Colonic mucosa (tissue), 4 donors: ENCODE measurements around the gene NUDT6. TPM values are rescaled to one million over a fixed set of nuclear protein-coding genes. Genes with fewer than 3 reads are reported as not detected.

Source experiments
- DNase-seq: peaks from one replicate; pipeline ENCODE4 v3.0.0-alpha.2; 2020
- H3K27ac ChIP-seq: fragments of 200-600 bp; one replicate; pipeline ENCODE4 v1.8.0; 2021
- H3K27me3 ChIP-seq: fragments of 200-600 bp; one replicate; pipeline ENCODE4 v1.8.0; 2021
- H3K36me3 ChIP-seq: fragments of 200-600 bp; one replicate; pipeline ENCODE4 v1.8.0; 2021
- H3K4me1 ChIP-seq: fragments of 200-600 bp; one replicate; pipeline ENCODE4 v1.8.0; 2021; ENCODE audit warnings: mild to moderate bottlenecking
- H3K4me3 ChIP-seq: fragments of 200-600 bp; one replicate; pipeline ENCODE4 v1.8.0; 2021
- H3K9ac ChIP-seq, 2 donors: one replicate each; pipeline ENCODE4 v1.7.0; 2013; ENCODE audit warnings: control low read depth in 2 of 2, low read depth in 2 of 2, low read length in 2 of 2
- H3K9me3 ChIP-seq: fragments of 200-600 bp; one replicate; pipeline ENCODE4 v1.8.0; 2021
- intact Hi-C: fragments of 100-400 bp; cut with DNase I; formaldehyde crosslinking; loops from one replicate; pipeline ENCODE4 v1.14.1; 2022
- total RNA-seq, 2 donors: library from RNA; stranded (reverse); fragmentation: NEBNext Ultra II Directional in 1 of 2; extraction: Animal tissue kit (Norgen Biotek cat#: 25700) in 1 of 2; gene quantifications; one replicate each; pipeline ENCODE4 v1.2.1, GENCODE V29; 2021
- TF ChIP-seq, protein P1 (sequence below): fragments of 200-600 bp; IDR thresholded peaks from one replicate; pipeline ENCODE4 v1.8.0; 2022; ENCODE audit warnings: antibody characterized with exemption, mild to moderate bottlenecking
- donor health status: healthy.
- donor health status: DM: no; HTN: no; CAD: no.
- donor health status: DM: no; HTN: no; CAD: no.

The NUDT6 gene
- total RNA-seq, 2 donors from 2014 or later: 7.9 to 8.3 TPM

DNA sequence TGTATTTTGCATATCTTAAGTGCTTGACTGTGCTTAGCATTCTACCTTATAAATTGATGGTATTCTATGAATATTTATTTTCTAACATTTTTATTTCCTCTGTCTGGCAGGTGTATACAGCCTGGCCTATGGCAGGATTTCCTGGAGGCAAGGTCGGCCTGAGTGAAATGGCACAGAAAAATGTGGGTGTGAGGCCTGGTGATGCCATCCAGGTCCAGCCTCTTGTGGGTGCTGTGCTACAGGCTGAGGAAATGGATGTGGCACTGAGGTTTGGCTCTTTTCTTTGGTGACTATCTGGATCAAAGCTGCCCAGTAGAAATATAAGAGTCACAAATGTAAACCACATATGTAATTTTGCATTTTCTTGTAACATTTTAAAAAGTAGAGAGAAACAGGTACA, 6.5 kb upstream of the NUDT6 start:
- no peak overlapping the region for H3K9ac ChIP-seq
- H3K4me1 ChIP-seq: no peaks in the 10 kb centered on the region
- no peak for DNase-seq
- H3K36me3 ChIP-seq: no peaks in the 10 kb centered on the region
- H3K9me3 ChIP-seq: no peaks in the 10 kb centered on the region
- no peak overlapping the region for H3K27ac ChIP-seq
- TF ChIP-seq, protein P1, sequence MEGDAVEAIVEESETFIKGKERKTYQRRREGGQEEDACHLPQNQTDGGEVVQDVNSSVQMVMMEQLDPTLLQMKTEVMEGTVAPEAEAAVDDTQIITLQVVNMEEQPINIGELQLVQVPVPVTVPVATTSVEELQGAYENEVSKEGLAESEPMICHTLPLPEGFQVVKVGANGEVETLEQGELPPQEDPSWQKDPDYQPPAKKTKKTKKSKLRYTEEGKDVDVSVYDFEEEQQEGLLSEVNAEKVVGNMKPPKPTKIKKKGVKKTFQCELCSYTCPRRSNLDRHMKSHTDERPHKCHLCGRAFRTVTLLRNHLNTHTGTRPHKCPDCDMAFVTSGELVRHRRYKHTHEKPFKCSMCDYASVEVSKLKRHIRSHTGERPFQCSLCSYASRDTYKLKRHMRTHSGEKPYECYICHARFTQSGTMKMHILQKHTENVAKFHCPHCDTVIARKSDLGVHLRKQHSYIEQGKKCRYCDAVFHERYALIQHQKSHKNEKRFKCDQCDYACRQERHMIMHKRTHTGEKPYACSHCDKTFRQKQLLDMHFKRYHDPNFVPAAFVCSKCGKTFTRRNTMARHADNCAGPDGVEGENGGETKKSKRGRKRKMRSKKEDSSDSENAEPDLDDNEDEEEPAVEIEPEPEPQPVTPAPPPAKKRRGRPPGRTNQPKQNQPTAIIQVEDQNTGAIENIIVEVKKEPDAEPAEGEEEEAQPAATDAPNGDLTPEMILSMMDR: no peak
- no peak overlapping the region for H3K4me3 ChIP-seq
- intact Hi-C loops: no loop called here
- H3K27me3 ChIP-seq: no peaks in the 10 kb centered on the region

DNA sequence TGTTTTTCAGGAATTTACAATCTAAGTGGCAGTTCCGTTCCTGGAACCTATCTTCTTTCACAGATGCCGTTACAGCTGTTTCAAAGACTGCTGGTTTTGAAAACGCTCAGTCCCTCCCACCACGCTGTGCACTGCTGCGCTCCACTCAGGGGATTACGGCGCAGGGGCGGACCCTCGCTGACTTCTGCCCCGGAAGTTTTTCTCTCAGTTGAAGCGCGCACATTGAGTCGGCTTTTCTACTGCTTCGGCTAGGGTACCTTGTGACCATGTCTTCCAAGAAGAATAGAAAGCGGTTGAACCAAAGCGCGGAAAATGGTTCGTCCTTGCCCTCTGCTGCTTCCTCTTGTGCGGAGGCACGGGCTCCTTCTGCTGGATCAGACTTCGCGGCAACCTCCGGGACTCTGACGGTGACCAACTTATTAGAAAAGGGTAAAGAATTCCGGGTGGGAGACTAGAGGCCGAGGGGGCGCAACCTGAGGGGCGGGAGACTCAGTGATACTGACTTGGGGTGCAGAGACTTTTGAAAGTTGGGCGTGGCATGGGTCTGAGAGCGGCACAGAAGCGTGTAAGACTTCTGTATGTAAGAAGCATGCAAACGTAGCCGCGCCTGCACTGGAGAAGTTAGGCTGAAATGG, 597 bp upstream of the NUDT6 start:
- Histone ChIP-seq H3K36me3 (no peaks in the 10 kb centered on the region), H3K9ac (peak overlapping the region; percentile 75 to 76), H3K27ac (peak overlapping the region; percentile 74), H3K27me3 (no peaks in the 10 kb centered on the region), H3K4me3 (peak overlapping the region; percentile 87), H3K4me1 (no peaks in the 10 kb centered on the region), H3K9me3 (no peaks in the 10 kb centered on the region)
- intact Hi-C loops: loop anchor here (5.0 kb wide), 1 partner anchor 166 kb away; no protein-coding TSS in a partner anchor
- TF ChIP-seq, protein P1: no peak
- DNase-seq: peak; percentile 92

DNA sequence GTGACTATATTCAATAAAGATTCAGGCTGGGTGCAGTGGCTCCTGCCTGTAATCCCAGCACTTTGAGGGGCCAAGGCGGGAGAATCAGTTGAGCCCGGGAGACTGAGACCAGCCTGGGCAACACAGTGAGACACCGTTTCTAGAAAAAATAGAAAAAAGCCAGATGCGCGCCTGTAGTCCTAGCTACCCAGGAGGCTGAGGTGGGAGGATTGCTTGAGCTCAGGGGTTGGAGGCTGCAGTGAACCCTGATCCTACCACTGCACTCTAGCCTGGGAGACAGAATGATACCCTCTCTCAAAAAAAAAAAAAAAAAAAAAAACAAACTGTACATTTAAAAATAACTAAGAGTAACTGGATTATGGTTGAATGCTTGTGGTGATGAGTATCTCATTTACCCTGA, 1.1 kb downstream of the NUDT6 start:
- intact Hi-C loops: loop anchor here (5.0 kb wide), 1 partner anchor 164 kb away; no protein-coding TSS in a partner anchor
- no peak overlapping the region for H3K9ac ChIP-seq
- DNase-seq: no peak
- no peak overlapping the region for H3K27ac ChIP-seq
- TF ChIP-seq, protein P1: no peak
- peak overlapping the region; percentile 87 for H3K4me3 ChIP-seq
- no peaks in the 10 kb centered on the region for H3K27me3 ChIP-seq
- H3K9me3 ChIP-seq: no peaks in the 10 kb centered on the region
- no peaks in the 10 kb centered on the region for H3K4me1 ChIP-seq
- H3K36me3 ChIP-seq: no peaks in the 10 kb centered on the region

DNA sequence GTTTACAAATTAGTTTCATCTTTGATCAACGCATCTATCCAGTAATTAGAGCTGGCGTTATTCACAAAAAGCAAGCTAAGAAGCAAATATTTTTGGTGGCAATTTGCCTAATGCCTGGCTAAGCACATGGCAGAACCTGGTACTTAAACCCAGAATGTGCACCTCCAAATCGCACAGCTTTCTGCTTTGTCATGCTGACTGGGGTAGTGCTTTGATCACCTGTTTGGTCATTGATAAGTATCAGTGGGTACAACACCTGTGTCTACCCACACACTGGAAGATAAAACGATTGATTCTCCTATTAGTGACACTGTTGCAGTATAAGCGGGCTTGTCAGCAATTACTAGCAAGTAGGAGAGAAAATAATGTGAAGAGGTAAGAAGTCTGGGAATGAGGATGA, 1.9 kb downstream of the NUDT6 start:
- H3K36me3 ChIP-seq: no peaks in the 10 kb centered on the region
- intact Hi-C loops: loop anchor here (5.0 kb wide), 1 partner anchor 163 kb away; no protein-coding TSS in a partner anchor
- H3K4me1 ChIP-seq: no peaks in the 10 kb centered on the region
- no peak overlapping the region for H3K9ac ChIP-seq
- no peak overlapping the region for H3K4me3 ChIP-seq
- no peaks in the 10 kb centered on the region for H3K27me3 ChIP-seq
- no peak for DNase-seq
- no peak overlapping the region for H3K27ac ChIP-seq
- TF ChIP-seq, protein P1: no peak
- H3K9me3 ChIP-seq: no peaks in the 10 kb centered on the region

DNA sequence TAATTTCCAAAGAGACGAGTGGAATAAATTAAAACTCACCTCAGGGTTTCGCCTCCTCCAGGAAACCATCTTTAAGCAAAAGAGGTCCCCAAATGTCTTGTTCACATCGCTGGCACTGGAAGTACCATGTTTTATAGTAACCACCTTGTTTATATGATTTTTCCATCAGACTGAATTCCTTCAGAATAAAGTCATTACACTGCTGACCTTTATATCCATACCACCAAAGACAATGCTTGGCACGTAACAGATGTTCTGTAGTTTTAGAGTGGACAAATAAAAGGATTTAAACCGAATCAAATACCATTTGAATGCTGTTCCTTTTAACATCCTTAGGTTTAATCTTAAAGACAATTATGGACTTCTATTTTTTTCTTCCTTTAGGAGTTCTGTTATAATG, 4.7 kb downstream of the NUDT6 start:
- Histone ChIP-seq H3K27ac (no peak overlapping the region), H3K4me1 (no peaks in the 10 kb centered on the region), H3K9me3 (no peaks in the 10 kb centered on the region), H3K4me3 (no peak overlapping the region), H3K27me3 (no peaks in the 10 kb centered on the region), H3K9ac (no peak overlapping the region), H3K36me3 (no peaks in the 10 kb centered on the region)
- intact Hi-C loops: no loop called here
- no peak for DNase-seq
- TF ChIP-seq, protein P1: no peak
